Chondrocyte (in vitro differentiated cells): ENCODE measurements around the gene SLC36A3. TPM values are rescaled to one million over a fixed set of nuclear protein-coding genes. Genes with fewer than 3 reads are reported as not detected.

Experiments used
- DNase-seq: peaks from one replicate; pipeline ENCODE4 v3.0.0; 2021; ENCODE audit warnings: mixed read lengths, low spot score
- H3K27ac Mint-ChIP-seq: one replicate; pipeline ENCODE4 v1.8.0; 2021; ENCODE audit warnings: mild to moderate bottlenecking, moderate library complexity, mixed read lengths; ENCODE audit not compliant: unreplicated experiment
- H3K27me3 Mint-ChIP-seq: 2 replicates; pipeline ENCODE4 v1.8.0; 2021; ENCODE audit warnings: low read depth, mixed read lengths
- H3K36me3 Mint-ChIP-seq: 2 replicates; pipeline ENCODE4 v1.8.0; 2021; ENCODE audit warnings: low read depth, mixed read lengths
- H3K4me1 Mint-ChIP-seq: 2 replicates; pipeline ENCODE4 v1.8.0; 2021; ENCODE audit warnings: low read depth, mild to moderate bottlenecking, mixed read lengths
- H3K4me3 Mint-ChIP-seq: one replicate; pipeline ENCODE4 v1.8.0; 2021; ENCODE audit warnings: mild to moderate bottlenecking, moderate library complexity, mixed read lengths; ENCODE audit not compliant: unreplicated experiment
- H3K9me3 Mint-ChIP-seq: 2 replicates; pipeline ENCODE4 v1.8.0; 2021; ENCODE audit warnings: low read depth, mixed read lengths
- total RNA-seq: library from RNA; stranded (reverse); gene quantifications from 3 replicates; pipeline ENCODE4 v1.2.1, GENCODE V29; 2021
- TF ChIP-seq, protein P1 (sequence below): fragments of 200-600 bp; sonication (generic); IDR thresholded peaks from 2 replicates; pipeline ENCODE4 v1.5.0; 2021; ENCODE audit warnings: antibody characterized with exemption, mild to moderate bottlenecking, moderate library complexity

SLC36A3 gene
- total RNA-seq, 1 donor from 2014 or later: not detected

DNA sequence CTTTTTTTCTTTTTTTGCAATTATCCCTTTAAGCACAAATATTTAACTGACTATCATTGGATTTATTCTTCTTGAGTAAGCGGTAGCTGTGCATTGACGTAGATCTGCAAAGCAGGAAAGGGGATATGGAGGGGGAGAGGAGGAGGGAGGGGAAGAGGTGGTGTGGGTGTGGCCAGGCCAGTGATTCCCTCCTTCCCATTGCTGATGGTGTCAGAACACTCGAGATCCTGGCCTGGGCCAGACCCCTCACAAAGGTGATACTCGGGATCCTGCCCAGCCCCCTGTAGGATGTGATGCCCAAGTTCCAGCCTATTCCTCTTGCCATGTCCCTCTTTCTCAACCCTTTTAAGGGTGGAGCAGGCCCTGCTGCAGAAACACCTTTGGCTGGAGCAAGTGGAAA lies 9.9 kb downstream of the SLC36A3 start:
- no peaks in the 10 kb centered on the region for H3K4me1 Mint-ChIP-seq
- H3K4me3 Mint-ChIP-seq: no peak overlapping the region
- no peak for DNase-seq
- TF ChIP-seq, protein P1, sequence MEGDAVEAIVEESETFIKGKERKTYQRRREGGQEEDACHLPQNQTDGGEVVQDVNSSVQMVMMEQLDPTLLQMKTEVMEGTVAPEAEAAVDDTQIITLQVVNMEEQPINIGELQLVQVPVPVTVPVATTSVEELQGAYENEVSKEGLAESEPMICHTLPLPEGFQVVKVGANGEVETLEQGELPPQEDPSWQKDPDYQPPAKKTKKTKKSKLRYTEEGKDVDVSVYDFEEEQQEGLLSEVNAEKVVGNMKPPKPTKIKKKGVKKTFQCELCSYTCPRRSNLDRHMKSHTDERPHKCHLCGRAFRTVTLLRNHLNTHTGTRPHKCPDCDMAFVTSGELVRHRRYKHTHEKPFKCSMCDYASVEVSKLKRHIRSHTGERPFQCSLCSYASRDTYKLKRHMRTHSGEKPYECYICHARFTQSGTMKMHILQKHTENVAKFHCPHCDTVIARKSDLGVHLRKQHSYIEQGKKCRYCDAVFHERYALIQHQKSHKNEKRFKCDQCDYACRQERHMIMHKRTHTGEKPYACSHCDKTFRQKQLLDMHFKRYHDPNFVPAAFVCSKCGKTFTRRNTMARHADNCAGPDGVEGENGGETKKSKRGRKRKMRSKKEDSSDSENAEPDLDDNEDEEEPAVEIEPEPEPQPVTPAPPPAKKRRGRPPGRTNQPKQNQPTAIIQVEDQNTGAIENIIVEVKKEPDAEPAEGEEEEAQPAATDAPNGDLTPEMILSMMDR: no peak
- peaks cover 1% of the 10 kb centered on the region for H3K36me3 Mint-ChIP-seq
- H3K9me3 Mint-ChIP-seq: peaks cover 4% of the 10 kb centered on the region
- peaks cover 22% of the 10 kb centered on the region for H3K27me3 Mint-ChIP-seq
- H3K27ac Mint-ChIP-seq: no peak overlapping the region

DNA sequence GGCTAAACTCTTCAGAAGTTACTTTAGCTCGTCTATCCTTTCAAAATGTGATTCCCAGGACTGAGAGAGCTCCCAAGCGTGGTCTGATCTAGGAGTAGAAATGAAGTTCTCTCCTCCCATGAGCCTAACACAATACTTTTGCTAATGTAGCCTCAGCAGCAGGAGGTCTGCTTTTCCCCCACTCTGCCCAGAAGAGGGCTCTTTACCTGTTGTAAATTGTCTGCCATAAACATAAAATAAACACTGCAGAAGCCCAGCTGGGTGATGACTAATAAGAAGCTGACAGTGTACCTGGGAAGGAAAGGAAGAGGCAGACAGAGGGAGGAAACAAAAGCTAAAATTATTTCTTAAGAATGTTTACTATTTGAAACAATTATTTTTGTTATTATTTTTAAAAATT lies 15.4 kb downstream of the SLC36A3 start:
- Mint-ChIP-seq H3K4me1 (no peaks in the 10 kb centered on the region), H3K27me3 (peaks cover 25% of the 10 kb centered on the region), H3K36me3 (peaks cover 1% of the 10 kb centered on the region), H3K9me3 (peaks cover 4% of the 10 kb centered on the region), H3K27ac (no peak overlapping the region), H3K4me3 (no peak overlapping the region)
- TF ChIP-seq, protein P1: no peak
- DNase-seq: no peak

DNA sequence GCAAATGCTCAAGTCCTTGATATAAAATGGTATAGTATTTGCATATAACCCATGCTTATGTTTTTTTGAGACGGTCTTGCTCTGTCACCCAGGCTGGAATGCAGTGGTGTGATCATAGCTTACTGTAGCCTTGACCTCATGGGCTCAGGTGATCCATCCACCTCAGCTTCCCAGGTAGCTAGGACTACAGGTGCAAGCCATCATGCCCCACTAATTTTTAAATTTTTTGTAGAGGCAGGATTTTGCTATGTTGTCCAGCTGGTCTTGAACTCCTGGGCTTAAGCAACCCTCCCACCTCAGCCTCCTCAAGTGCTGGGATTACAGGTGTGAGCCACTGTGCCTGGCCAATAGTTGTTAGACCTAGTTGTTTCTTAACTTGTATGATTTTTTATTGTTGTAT lies 17.3 kb downstream of the SLC36A3 start:
- Mint-ChIP-seq H3K9me3 (peaks cover 1% of the 10 kb centered on the region), H3K4me3 (no peak overlapping the region), H3K27me3 (peaks cover 27% of the 10 kb centered on the region), H3K27ac (no peak overlapping the region), H3K36me3 (peaks cover under 1% of the 10 kb centered on the region), H3K4me1 (no peaks in the 10 kb centered on the region)
- TF ChIP-seq, protein P1: no peak
- no peak for DNase-seq

DNA sequence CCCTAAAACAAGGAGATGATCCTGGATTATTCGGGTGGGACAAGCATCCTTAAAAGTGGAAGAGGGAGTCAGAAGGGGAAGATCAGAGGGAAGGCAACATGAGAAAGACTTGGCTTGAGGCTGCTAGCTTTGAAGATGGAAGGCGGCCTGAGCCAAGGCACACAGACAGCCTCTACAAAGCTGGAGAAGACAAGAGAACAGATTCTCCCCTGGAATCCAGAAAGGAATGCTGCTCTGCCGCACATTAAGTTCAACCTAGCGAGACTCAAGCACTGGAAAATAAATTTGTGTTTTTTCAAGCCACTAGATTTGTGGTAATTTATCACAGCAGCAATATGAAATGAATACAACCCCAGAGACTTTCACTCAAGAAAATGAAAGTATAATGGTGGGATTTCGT lies 17.9 kb downstream of the SLC36A3 start:
- Mint-ChIP-seq H3K27me3 (peaks cover 27% of the 10 kb centered on the region), H3K4me3 (no peak overlapping the region), H3K36me3 (no peaks in the 10 kb centered on the region), H3K27ac (no peak overlapping the region), H3K9me3 (no peaks in the 10 kb centered on the region), H3K4me1 (no peaks in the 10 kb centered on the region)
- TF ChIP-seq, protein P1: no peak
- DNase-seq: no peak

DNA sequence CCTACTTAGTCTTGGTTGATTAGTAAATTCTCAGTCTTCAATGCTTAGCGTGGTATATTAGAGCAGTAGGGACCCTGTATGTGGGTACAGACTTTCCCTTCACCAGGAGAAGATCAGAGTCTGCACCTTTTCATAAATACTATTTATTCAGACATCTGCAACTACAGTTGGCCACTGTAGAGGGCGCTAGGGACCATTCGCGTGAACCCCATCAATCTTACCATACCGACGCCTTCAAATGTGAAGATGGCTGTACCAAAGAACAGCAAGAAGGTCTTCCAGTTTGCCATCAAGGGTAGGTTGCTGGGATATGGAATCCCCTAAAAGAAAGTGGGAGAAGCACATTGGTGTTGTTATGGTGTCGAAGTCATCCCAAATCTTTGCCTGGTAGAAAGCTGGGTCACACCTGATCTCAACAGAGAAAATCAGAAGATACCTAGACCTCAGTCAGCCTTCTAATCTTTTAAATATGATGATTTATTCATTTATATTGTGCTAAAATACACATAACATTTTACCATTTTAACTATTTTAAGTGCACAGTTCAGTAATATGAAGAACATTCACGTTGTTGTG lies 19.1 kb downstream of the SLC36A3 start:
- TF ChIP-seq, protein P1: peak; percentile 42
- H3K9me3 Mint-ChIP-seq: no peaks in the 10 kb centered on the region
- H3K27me3 Mint-ChIP-seq: peaks cover 27% of the 10 kb centered on the region
- H3K36me3 Mint-ChIP-seq: no peaks in the 10 kb centered on the region
- no peak for DNase-seq
- H3K4me1 Mint-ChIP-seq: no peaks in the 10 kb centered on the region
- no peak overlapping the region for H3K27ac Mint-ChIP-seq
- no peak overlapping the region for H3K4me3 Mint-ChIP-seq
